Gastroesophageal sphincter (tissue), 3 donors: ENCODE measurements around the gene PIK3CA.

ENCODE experiments used
- EP300 ChIP-seq: sonication (generic); formaldehyde crosslinking; IDR thresholded peaks from one replicate; pipeline ENCODE4 v1.6.1; 2017; ENCODE audit warnings: antibody characterized with exemption, mild to moderate bottlenecking
- POLR2A ChIP-seq, 2 donors: fragments of 450-650 bp; IDR thresholded peaks; one replicate each; pipeline ENCODE4 v1.6.1; 2017; ENCODE audit warnings: antibody characterized with exemption in 2 of 2, mild to moderate bottlenecking in 2 of 2, moderate library complexity in 1 of 2
- TF ChIP-seq, protein P1 (sequence below), 4 experiments: fragments of 200-600 bp in 2 of 4; fragments of 450-650 bp in 2 of 4; sonication (generic) in 1 of 4; IDR thresholded peaks; one replicate each; pipeline ENCODE4 v1.5.1; 2017 to 2019; ENCODE audit warnings: antibody characterized with exemption in 4 of 4, mild to moderate bottlenecking in 2 of 4, moderate library complexity in 2 of 4

GRCh38 chr3:179174316-179174715 is 26.2 kb downstream of the PIK3CA start:
- TF ChIP-seq, protein P1, sequence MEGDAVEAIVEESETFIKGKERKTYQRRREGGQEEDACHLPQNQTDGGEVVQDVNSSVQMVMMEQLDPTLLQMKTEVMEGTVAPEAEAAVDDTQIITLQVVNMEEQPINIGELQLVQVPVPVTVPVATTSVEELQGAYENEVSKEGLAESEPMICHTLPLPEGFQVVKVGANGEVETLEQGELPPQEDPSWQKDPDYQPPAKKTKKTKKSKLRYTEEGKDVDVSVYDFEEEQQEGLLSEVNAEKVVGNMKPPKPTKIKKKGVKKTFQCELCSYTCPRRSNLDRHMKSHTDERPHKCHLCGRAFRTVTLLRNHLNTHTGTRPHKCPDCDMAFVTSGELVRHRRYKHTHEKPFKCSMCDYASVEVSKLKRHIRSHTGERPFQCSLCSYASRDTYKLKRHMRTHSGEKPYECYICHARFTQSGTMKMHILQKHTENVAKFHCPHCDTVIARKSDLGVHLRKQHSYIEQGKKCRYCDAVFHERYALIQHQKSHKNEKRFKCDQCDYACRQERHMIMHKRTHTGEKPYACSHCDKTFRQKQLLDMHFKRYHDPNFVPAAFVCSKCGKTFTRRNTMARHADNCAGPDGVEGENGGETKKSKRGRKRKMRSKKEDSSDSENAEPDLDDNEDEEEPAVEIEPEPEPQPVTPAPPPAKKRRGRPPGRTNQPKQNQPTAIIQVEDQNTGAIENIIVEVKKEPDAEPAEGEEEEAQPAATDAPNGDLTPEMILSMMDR (IDR thresholded peaks at IDR 0.05) = no peak
- TF ChIP-seq EP300 (no peak), POLR2A (IDR thresholded peaks at IDR 0.05) (no peak)
